Measurements from ENCODE around the gene FOXP4. TPM values are rescaled to one million over a fixed set of nuclear protein-coding genes. Genes with fewer than 3 reads are reported as not detected.

Gene FOXP4
- total and polyA plus RNA-seq, 10 donors: 3.0 to 12.1 (median 6.5) TPM

GRCh38 chr6:41579088-41579610 lies 33.0 kb downstream of the FOXP4 start:
- intact Hi-C loops (cut with DNase I; ENCODE audit: low total_unique reads): loop anchor here (5.0 kb wide), 1 partner anchor 117 kb away; no protein-coding TSS in a partner anchor
- H3K4me1 ChIP-seq: peaks cover 0 to 16% (median 4%) of the 10 kb centered on the region in 6 donors
- H3K9me3 ChIP-seq: no peaks in the 10 kb centered on the region
- WGBS, 5 donors: 44 to 80% (median 65%) methylated on average over 3 of the region's 3 CpGs
- no peaks in the 10 kb centered on the region for H3K27me3 ChIP-seq (replicated peaks in 1 of 7)
- no peak overlapping the region for H3K4me3 ChIP-seq
- TF ChIP-seq POLR2A (IDR thresholded peaks at IDR 0.05): no peak
- no peak for TF ChIP-seq CTCF (IDR thresholded peaks at IDR 0.05 in 8 of 11, conservative IDR thresholded peaks at IDR 0.05 in 3 of 11)
- TF ChIP-seq POLR2AphosphoS5 (IDR thresholded peaks at IDR 0.05): no peak
- DNase-seq: no peak
- H3K36me3 ChIP-seq: peaks cover 0 to 31% (median 0%) of the 10 kb centered on the region in 6 donors
- H3K27ac ChIP-seq: no peak overlapping the region

GRCh38 chr6:41580690-41581089 lies 34.5 kb downstream of the FOXP4 start:
- peaks cover 0 to 16% (median 4%) of the 10 kb centered on the region in 6 donors for H3K4me1 ChIP-seq
- intact Hi-C loops (cut with DNase I; ENCODE audit: low total_unique reads): no loop called here

GRCh38 chr6:41581381-41581991 lies 35.3 kb downstream of the FOXP4 start:
- Histone ChIP-seq H3K36me3 (peaks cover 0 to 54% (median 0%) of the 10 kb centered on the region in 6 donors), H3K4me3 (no peak overlapping the region), H3K4me1 (peaks cover 0 to 16% (median 4%) of the 10 kb centered on the region in 6 donors), H3K9me3 (no peaks in the 10 kb centered on the region), H3K27me3 (replicated peaks in 1 of 7) (no peaks in the 10 kb centered on the region), H3K27ac (no peak overlapping the region)
- 82 to 90% (median 86%) methylated on average over 10 to 12 of the region's 12 CpGs for WGBS, 5 donors
- intact Hi-C loops (cut with DNase I; ENCODE audit: low total_unique reads): no loop called here
- TF ChIP-seq POLR2AphosphoS5 (IDR thresholded peaks at IDR 0.05) (no peak), POLR2A (IDR thresholded peaks at IDR 0.05) (no peak), CTCF (IDR thresholded peaks at IDR 0.05 in 8 of 11, conservative IDR thresholded peaks at IDR 0.05 in 3 of 11) (no peak)
- DNase-seq: no peak

More at GRCh38 chr6:41580690-41581089, 34.5 kb downstream of the FOXP4 start:
- H3K27ac ChIP-seq: no peak overlapping the region
- H3K36me3 ChIP-seq: peaks cover 0 to 46% (median 0%) of the 10 kb centered on the region in 6 donors
- H3K27me3 ChIP-seq (replicated peaks in 1 of 7): no peaks in the 10 kb centered on the region
- TF ChIP-seq POLR2AphosphoS5 (IDR thresholded peaks at IDR 0.05) (no peak), CTCF (IDR thresholded peaks at IDR 0.05 in 8 of 11, conservative IDR thresholded peaks at IDR 0.05 in 3 of 11) (no peak), POLR2A (IDR thresholded peaks at IDR 0.05) (no peak)
- H3K4me3 ChIP-seq: no peak overlapping the region
- 79 to 97% (median 94%) methylated on average over 3 to 7 of the region's 7 CpGs for WGBS, 5 donors
- H3K9me3 ChIP-seq: no peaks in the 10 kb centered on the region
- DNase-seq: no peak

GRCh38 chr6:41582540-41582939 lies 36.4 kb downstream of the FOXP4 start:
- no peak for TF ChIP-seq POLR2A (IDR thresholded peaks at IDR 0.05)
- TF ChIP-seq CTCF (IDR thresholded peaks at IDR 0.05 in 8 of 11, conservative IDR thresholded peaks at IDR 0.05 in 3 of 11): no peak
- TF ChIP-seq POLR2AphosphoS5 (IDR thresholded peaks at IDR 0.05): no peak
- Histone ChIP-seq H3K4me3 (no peak overlapping the region), H3K4me1 (peaks cover 0 to 16% (median 4%) of the 10 kb centered on the region in 6 donors), H3K36me3 (peaks cover 0 to 65% (median 2%) of the 10 kb centered on the region in 6 donors), H3K27ac (no peak overlapping the region), H3K9me3 (no peaks in the 10 kb centered on the region), H3K27me3 (replicated peaks in 1 of 7) (no peaks in the 10 kb centered on the region)
- DNase-seq: no peak
- intact Hi-C loops (cut with DNase I; ENCODE audit: low total_unique reads): no loop called here
- 94 to 97% (median 96%) methylated on average over 5 of the region's 5 CpGs for WGBS, 5 donors

Measured in spleen (tissue), 11 donors.